A549 (cell line): ENCODE measurements around the gene FAM200C. TPM values are rescaled to one million over a fixed set of nuclear protein-coding genes. Genes with fewer than 3 reads are reported as not detected.
A peak's percentile ranks its signal among the peaks of the same experiment; 100 is the strongest.

ENCODE experiments used
- ATAC-seq, 2 experiments: fragments of 200-7000 bp in 1 of 2; fragments of >200 bp in 1 of 2; cut with Nextera tagmentation in 1 of 2; cut with Tn5 transposase in 1 of 2; 3 replicates each; pipeline versions ENCODE4 v1.8.0 to v1.9.1; 2018 to 2020; ENCODE audit warnings: mild to moderate bottlenecking in 1 of 2, moderate library complexity in 1 of 2
- CTCF ChIA-PET: fragments of 300-600 bp; sonication (Branson Sonifier 250); formaldehyde crosslinking; extraction: SDS; loops from one replicate; lab custom pipeline; 2021; ENCODE audit warnings: antibody characterized with exemption, inconsistent platforms; lab: Yijun Ruan, JAX
- POLR2A ChIA-PET: fragments of 350-600 bp; formaldehyde crosslinking; extraction: SDS; loops from one replicate; lab custom pipeline; 2021; ENCODE audit warnings: antibody characterized with exemption, inconsistent platforms; lab: Yijun Ruan, JAX
- DNase-seq, 2 experiments: peaks; one replicate each; pipeline versions ENCODE4 v3.0.0 to v3.0.0-alpha.2; 2011 to 2016; ENCODE audit warnings: low read depth in 1 of 2, low spot score in 1 of 2
- FAIRE-seq: peaks from 2 replicates; lab custom pipeline; 2011; peaks lifted over from hg19 to GRCh38; lab: Jason Lieb, UNC
- H3K27ac ChIP-seq, 2 experiments: fragments of >200 bp; sonication (Bioruptor Twin); formaldehyde crosslinking; 3 replicates each; pipeline ENCODE4 v1.5.1; 2016 to 2017
- H3K4me1 ChIP-seq: fragments of >200 bp; sonication (Bioruptor Twin); formaldehyde crosslinking; 3 replicates; pipeline ENCODE4 v1.6.1; 2016
- H3K4me2 ChIP-seq: fragments of >200 bp; sonication (Bioruptor Twin); formaldehyde crosslinking; 3 replicates; pipeline ENCODE4 v1.6.1; 2016
- H3K4me3 ChIP-seq: fragments of >200 bp; sonication (Bioruptor Twin); formaldehyde crosslinking; 3 replicates; pipeline ENCODE4 v1.5.1; 2016
- H3K9me3 ChIP-seq: fragments of >200 bp; sonication (Bioruptor Twin); formaldehyde crosslinking; 3 replicates; pipeline ENCODE4 v1.6.1; 2016
- BHLHE40 ChIP-seq: IDR thresholded peaks from 2 replicates; pipeline ENCODE4 v1.6.1; 2012; ENCODE audit warnings: low read depth, low read length, inconsistent platforms
- CBX2 ChIP-seq: fragments of 200-600 bp; sonication (generic); IDR thresholded peaks from 2 replicates; pipeline ENCODE4 v1.6.1; 2016; ENCODE audit warnings: low read depth, mild to moderate bottlenecking, borderline replicate concordance
- CBX8 ChIP-seq: fragments of 200-600 bp; sonication (generic); IDR thresholded peaks from 2 replicates; pipeline ENCODE4 v1.6.1; 2016
- CEBPB ChIP-seq, 2 experiments: fragments of >200 bp in 1 of 2; sonication (Bioruptor Twin) in 1 of 2; formaldehyde crosslinking in 1 of 2; IDR thresholded peaks; 2 replicates each; pipeline ENCODE4 v1.6.1; 2012 to 2016
- CHD2 ChIP-seq: fragments of 150-350 bp; IDR thresholded peaks from 2 replicates; pipeline ENCODE4 v1.6.1; 2014; ENCODE audit warnings: low read length; ENCODE audit not compliant: partially characterized antibody
- FOSL2 ChIP-seq, 2 experiments: fragments of 450-650 bp in 1 of 2; fragments of >200 bp in 1 of 2; sonication (Bioruptor Twin) in 1 of 2; formaldehyde crosslinking; IDR thresholded peaks; 2 replicates each; pipeline versions ENCODE4 v1.5.0 to v1.6.1; 2016 to 2020; ENCODE audit warnings: mild to moderate bottlenecking in 1 of 2, moderate library complexity in 1 of 2
- JUN ChIP-seq, 2 experiments: fragments of >200 bp; sonication (Bioruptor Twin); formaldehyde crosslinking; IDR thresholded peaks; 2 replicates in 1 of 2; 3 replicates in 1 of 2; pipeline ENCODE4 v1.6.1; 2016 to 2017
- JUNB ChIP-seq: fragments of >200 bp; sonication (Bioruptor Twin); formaldehyde crosslinking; IDR thresholded peaks from 2 replicates; pipeline ENCODE4 v1.6.1; 2016
- KDM5A ChIP-seq: fragments of 200-600 bp; sonication (generic); IDR thresholded peaks from 2 replicates; pipeline ENCODE4 v1.6.1; 2016; ENCODE audit warnings: antibody characterized with exemption, mild to moderate bottlenecking
- MAFK ChIP-seq: fragments of 450-650 bp; IDR thresholded peaks from 2 replicates; pipeline ENCODE4 v1.6.1; 2014; ENCODE audit not compliant: partially characterized antibody
- MYC ChIP-seq: IDR thresholded peaks from 2 replicates; pipeline ENCODE4 v1.6.1; 2012; ENCODE audit warnings: mild to moderate bottlenecking, inconsistent platforms, low read length, improper control_type of control experiment, borderline replicate concordance
- NFE2L2 ChIP-seq: fragments of 150-350 bp; conservative IDR thresholded peaks from 2 replicates; pipeline ENCODE4 v1.6.1; 2014; ENCODE audit warnings: low read length
- POLR2A ChIP-seq: IDR thresholded peaks from 2 replicates; pipeline ENCODE4 v1.6.1; 2012; ENCODE audit warnings: mild to moderate bottlenecking, low read length
- RAD21 ChIP-seq, 2 experiments: fragments of >200 bp in 1 of 2; sonication (Bioruptor Twin) in 1 of 2; formaldehyde crosslinking in 1 of 2; IDR thresholded peaks in 1 of 2; conservative IDR thresholded peaks in 1 of 2; 2 replicates in 1 of 2; 3 replicates in 1 of 2; pipeline ENCODE4 v1.6.1; 2012 to 2018; ENCODE audit warnings: inconsistent platforms in 1 of 2
- RFX5 ChIP-seq: fragments of 450-650 bp; IDR thresholded peaks from 2 replicates; pipeline ENCODE4 v1.7.1; 2014; ENCODE audit warnings: antibody characterized with exemption, mild to moderate bottlenecking, moderate library complexity
- RNF2 ChIP-seq: fragments of 200-600 bp; sonication (generic); IDR thresholded peaks from 2 replicates; pipeline ENCODE4 v1.6.1; 2016; ENCODE audit warnings: low read depth, mild to moderate bottlenecking, antibody characterized with exemption, moderate library complexity, borderline replicate concordance
- SMC3 ChIP-seq: fragments of >200 bp; sonication (Bioruptor Twin); formaldehyde crosslinking; IDR thresholded peaks from 3 replicates; pipeline ENCODE4 v1.6.1; 2018; ENCODE audit warnings: inconsistent platforms
- WGBS: methylation state at CpG from one replicate; pipeline ENCODE4 v1.1.6; 2017; ENCODE audit errors: missing lambda C conversion rate; 5-methylcytosine and 5-hydroxymethylcytosine counted together
- polyA plus RNA-seq, 4 experiments: library from polyadenylated mRNA; depleted of rRNA in 3 of 4; stranded (reverse); fragments of >200 nt; fragmentation: RNase III in 1 of 4; extraction: RNeasy Plus Mini Kit Qiagen cat#74134 plus additional on column Dnase treatment in 1 of 4; gene quantifications; 2 replicates in 3 of 4; 3 replicates in 1 of 4; pipeline ENCODE4 v1.2.3, GENCODE V29; 2011 to 2017
- TF ChIP-seq, protein P1 (sequence below): fragments of >200 bp; sonication (Bioruptor Twin); formaldehyde crosslinking; IDR thresholded peaks from 3 replicates; pipeline ENCODE4 v1.5.1; 2016

The FAM200C gene
- polyA plus RNA-seq, 2 of the 4 experiments (the other 2 are of a cell fraction), result 2.7 to 4.3 TPM

- no peaks in the 10 kb centered on the region for H3K4me1 ChIP-seq
- peak in 1 of 2 experiments; percentile 32 for DNase-seq
- H3K27ac ChIP-seq, result no peak overlapping the region
- no peak overlapping the region for H3K4me2 ChIP-seq
- TF ChIP-seq, protein P1, sequence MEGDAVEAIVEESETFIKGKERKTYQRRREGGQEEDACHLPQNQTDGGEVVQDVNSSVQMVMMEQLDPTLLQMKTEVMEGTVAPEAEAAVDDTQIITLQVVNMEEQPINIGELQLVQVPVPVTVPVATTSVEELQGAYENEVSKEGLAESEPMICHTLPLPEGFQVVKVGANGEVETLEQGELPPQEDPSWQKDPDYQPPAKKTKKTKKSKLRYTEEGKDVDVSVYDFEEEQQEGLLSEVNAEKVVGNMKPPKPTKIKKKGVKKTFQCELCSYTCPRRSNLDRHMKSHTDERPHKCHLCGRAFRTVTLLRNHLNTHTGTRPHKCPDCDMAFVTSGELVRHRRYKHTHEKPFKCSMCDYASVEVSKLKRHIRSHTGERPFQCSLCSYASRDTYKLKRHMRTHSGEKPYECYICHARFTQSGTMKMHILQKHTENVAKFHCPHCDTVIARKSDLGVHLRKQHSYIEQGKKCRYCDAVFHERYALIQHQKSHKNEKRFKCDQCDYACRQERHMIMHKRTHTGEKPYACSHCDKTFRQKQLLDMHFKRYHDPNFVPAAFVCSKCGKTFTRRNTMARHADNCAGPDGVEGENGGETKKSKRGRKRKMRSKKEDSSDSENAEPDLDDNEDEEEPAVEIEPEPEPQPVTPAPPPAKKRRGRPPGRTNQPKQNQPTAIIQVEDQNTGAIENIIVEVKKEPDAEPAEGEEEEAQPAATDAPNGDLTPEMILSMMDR, result peak; percentile 75
- TF ChIP-seq CBX2, result no peak
- peak; percentile 68 for TF ChIP-seq SMC3
- peak; percentile 73 to 79 for TF ChIP-seq RAD21 (conservative IDR thresholded peaks at IDR 0.05 in 1 of 2, IDR thresholded peaks at IDR 0.05 in 1 of 2)
- TF ChIP-seq MAFK, result peak; percentile 58
- CTCF ChIA-PET, result interaction anchor here (0.6 to 4.2 kb wide), 40 partner anchors 11 to 695 kb away, joined by 3 to 50 read pairs (median 4); partner anchors contain the start of gene SLU7
- H3K4me3 ChIP-seq, result no peak overlapping the region
- peak; percentile 13 for FAIRE-seq
- POLR2A ChIA-PET, result interaction anchor here (0.8 kb wide), 1 partner anchor 8 kb away, joined by 5 read pairs; no protein-coding TSS in a partner anchor
- WGBS, result 63% methylated on average over 8 of the region's 8 CpGs
- peaks cover 19% of the 10 kb centered on the region for H3K9me3 ChIP-seq
- peak; percentile 47 to 69; a peak in 3 of 6 replicates for ATAC-seq
Observed at GRCh38 chr5:160390787-160391696, 8.8 kb downstream of the FAM200C start.

- Histone ChIP-seq H3K4me3 (no peak overlapping the region), H3K27ac (no peak overlapping the region), H3K4me2 (no peak overlapping the region), H3K9me3 (peaks cover 19% of the 10 kb centered on the region), H3K4me1 (no peaks in the 10 kb centered on the region)
- no peak for ATAC-seq
- no peak for DNase-seq
- CTCF ChIA-PET, result interaction anchor here (1.0 to 1.5 kb wide), 2 partner anchors 145 to 366 kb away, joined by 3 to 5 read pairs; no protein-coding TSS in a partner anchor
- no peak for TF ChIP-seq JUNB
- TF ChIP-seq MYC, result no peak
- TF ChIP-seq BHLHE40, result no peak
- TF ChIP-seq POLR2A, result no peak
- no peak for TF ChIP-seq FOSL2 (IDR thresholded peaks at IDR 0.05)
- no peak for TF ChIP-seq FOSL2 (CRISPR knock-in tag; IDR thresholded peaks at IDR 0.05)
- no peak for TF ChIP-seq SMC3
- no peak for TF ChIP-seq RNF2
- no peak for TF ChIP-seq CHD2
- TF ChIP-seq NFE2L2, result no peak
- FAIRE-seq, result no peak
- POLR2A ChIA-PET, result no interaction called here
- WGBS, result 81% methylated on average over 1 of the region's 1 CpG
Observed at GRCh38 chr5:160387445-160387844, 12.4 kb downstream of the FAM200C start.

- peaks cover 19% of the 10 kb centered on the region for H3K9me3 ChIP-seq
- no peak for FAIRE-seq
- no peak overlapping the region for H3K4me3 ChIP-seq
- CTCF ChIA-PET, result interaction anchor here (1.2 kb wide), 1 partner anchor 15 kb away, joined by 3 read pairs; no protein-coding TSS in a partner anchor
- H3K4me1 ChIP-seq, result no peaks in the 10 kb centered on the region
- TF ChIP-seq KDM5A (no peak), CEBPB (IDR thresholded peaks at IDR 0.05) (no peak), RFX5 (no peak), CBX2 (no peak), POLR2A (no peak), JUNB (no peak), JUN (IDR thresholded peaks at IDR 0.05) (no peak), CBX8 (no peak)
- no peak overlapping the region for H3K27ac ChIP-seq
- POLR2A ChIA-PET, result no interaction called here
- no peak overlapping the region for H3K4me2 ChIP-seq
- ATAC-seq, result no peak
- no peak for DNase-seq
Observed at GRCh38 chr5:160385496-160385895, 14.4 kb downstream of the FAM200C start.
